Trophoblast cell (in vitro differentiated cells and primary cell): Measurements from ENCODE around the gene UBE2I.

Experiments used
- DNase-seq, 2 donors: peaks; one replicate each; pipeline ENCODE4 v3.0.0-alpha.2; 2016
- H2AFZ ChIP-seq: 2 replicates; pipeline ENCODE4 v1.6.1; 2013; ENCODE audit warnings: low read length, moderate library complexity, mild to moderate bottlenecking; ENCODE audit not compliant: insufficient read depth, poor library complexity
- H2AK5ac ChIP-seq: 2 replicates; pipeline ENCODE4 v1.6.1; 2013; ENCODE audit warnings: mild to moderate bottlenecking, low read length
- H2BK120ac ChIP-seq: 2 replicates; pipeline ENCODE4 v1.6.1; 2013; ENCODE audit warnings: low read length, mild to moderate bottlenecking, moderate library complexity; ENCODE audit not compliant: insufficient read depth, poor library complexity
- H2BK12ac ChIP-seq: 2 replicates; pipeline ENCODE4 v1.6.1; 2013; ENCODE audit warnings: mild to moderate bottlenecking, low read length, moderate library complexity
- H2BK5ac ChIP-seq: 2 replicates; pipeline ENCODE4 v1.6.1; 2013; ENCODE audit warnings: low read length, low read depth, moderate library complexity, mild to moderate bottlenecking; ENCODE audit not compliant: poor library complexity
- H3K14ac ChIP-seq: 2 replicates; pipeline ENCODE4 v1.6.1; 2013; ENCODE audit warnings: mild to moderate bottlenecking, low read length
- H3K18ac ChIP-seq: 2 replicates; pipeline ENCODE4 v1.6.1; 2013; ENCODE audit warnings: mild to moderate bottlenecking, low read length
- H3K23ac ChIP-seq: 2 replicates; pipeline ENCODE4 v1.6.1; 2013; ENCODE audit warnings: low read length
- H3K27ac ChIP-seq: 2 replicates; pipeline ENCODE4 v1.5.1; 2013; ENCODE audit warnings: low read depth, mild to moderate bottlenecking, inconsistent platforms, low read length, moderate library complexity
- H3K27me3 ChIP-seq: 2 replicates; pipeline ENCODE4 v1.6.1; 2013; ENCODE audit warnings: inconsistent platforms, mild to moderate bottlenecking, low read length, moderate library complexity; ENCODE audit not compliant: insufficient read depth
- H3K36me3 ChIP-seq, 2 experiments: 1 replicate in 1 of 2; 2 replicates in 1 of 2; pipeline ENCODE4 v1.6.1; 2013; ENCODE audit warnings: low read length in 2 of 2, mild to moderate bottlenecking in 2 of 2, moderate library complexity in 1 of 2; ENCODE audit not compliant: insufficient read depth in 2 of 2, control insufficient read depth in 1 of 2
- H3K4ac ChIP-seq: 2 replicates; pipeline ENCODE4 v1.6.1; 2013; ENCODE audit warnings: low read depth, mild to moderate bottlenecking, low read length, moderate library complexity
- H3K4me1 ChIP-seq, 2 experiments: 1 replicate in 1 of 2; 2 replicates in 1 of 2; pipeline ENCODE4 v1.6.1; 2013; ENCODE audit warnings: low read length in 2 of 2, mild to moderate bottlenecking in 2 of 2, moderate library complexity in 1 of 2; ENCODE audit not compliant: insufficient read depth in 2 of 2, control insufficient read depth in 1 of 2
- H3K4me2 ChIP-seq: 2 replicates; pipeline ENCODE4 v1.6.1; 2013; ENCODE audit warnings: inconsistent platforms, mild to moderate bottlenecking, low read length, moderate library complexity
- H3K4me3 ChIP-seq: 2 replicates; pipeline ENCODE4 v1.5.1; 2013; ENCODE audit warnings: mild to moderate bottlenecking, low read depth, low read length, inconsistent platforms
- H3K79me1 ChIP-seq: one replicate; pipeline ENCODE4 v1.6.1; 2013; ENCODE audit warnings: low read length
- H3K79me2 ChIP-seq: 2 replicates; pipeline ENCODE4 v1.6.1; 2013; ENCODE audit warnings: low read length, mild to moderate bottlenecking; ENCODE audit not compliant: control insufficient read depth, insufficient read depth, poor library complexity
- H3K9ac ChIP-seq: 2 replicates; pipeline ENCODE4 v1.6.1; 2013; ENCODE audit warnings: mild to moderate bottlenecking, low read length
- H3K9me3 ChIP-seq: 2 replicates; pipeline ENCODE4 v1.6.1; 2013; ENCODE audit warnings: low read depth, mild to moderate bottlenecking, control low read depth, inconsistent platforms, low read length; ENCODE audit not compliant: insufficient read depth
- H4K12ac ChIP-seq: 2 replicates; pipeline ENCODE4 v1.6.1; 2013; ENCODE audit warnings: low read depth, mild to moderate bottlenecking, low read length, moderate library complexity
- H4K8ac ChIP-seq: 2 replicates; pipeline ENCODE4 v1.6.1; 2013; ENCODE audit warnings: low read depth, mild to moderate bottlenecking, low read length, moderate library complexity
- H4K91ac ChIP-seq: one replicate; pipeline ENCODE4 v1.6.1; 2013; ENCODE audit warnings: low read depth, mild to moderate bottlenecking, low read length, moderate library complexity
- WGBS: extraction: QIAGEN DNeasy Blood & Tissue Kit; methylation state at CpG from one replicate; pipeline ENCODE4 v1.1.7; 2013; ENCODE audit warnings: missing lambda C conversion rate; ENCODE audit not compliant: insufficient read length, insufficient coverage; ENCODE audit errors: extremely low coverage; 5-methylcytosine and 5-hydroxymethylcytosine counted together

The UBE2I gene

GRCh38 chr16:1367486-1368174, 58.2 kb downstream of the UBE2I start:
- no peak overlapping the region for H3K27ac ChIP-seq
- no peak overlapping the region for H2BK5ac ChIP-seq
- H3K9ac ChIP-seq: no peak overlapping the region
- H3K14ac ChIP-seq: no peak overlapping the region
- no peak overlapping the region for H3K4me3 ChIP-seq
- no peaks in the 10 kb centered on the region for H3K79me1 ChIP-seq
- no peak overlapping the region for H3K23ac ChIP-seq
- H2BK12ac ChIP-seq: no peak overlapping the region
- no peak overlapping the region for H4K8ac ChIP-seq
- H2AK5ac ChIP-seq: no peak overlapping the region
- no peak overlapping the region for H4K12ac ChIP-seq
- H2BK120ac ChIP-seq: no peak overlapping the region
- H3K79me2 ChIP-seq: no peaks in the 10 kb centered on the region
- no peak overlapping the region for H4K91ac ChIP-seq
- no peak overlapping the region for H3K4me2 ChIP-seq
- peaks cover 55 to 56% of the 10 kb centered on the region in 2 experiments for H3K36me3 ChIP-seq
- no peak overlapping the region for H2AFZ ChIP-seq
- DNase-seq: no peak
- WGBS: no CpG with 5 or more reads among the region's 27 CpGs
- no peaks in the 10 kb centered on the region for H3K27me3 ChIP-seq
- no peak overlapping the region for H3K18ac ChIP-seq
- no peak overlapping the region for H3K4ac ChIP-seq
- H3K4me1 ChIP-seq: no peaks in the 10 kb centered on the region
- peaks cover 2% of the 10 kb centered on the region for H3K9me3 ChIP-seq

DNA sequence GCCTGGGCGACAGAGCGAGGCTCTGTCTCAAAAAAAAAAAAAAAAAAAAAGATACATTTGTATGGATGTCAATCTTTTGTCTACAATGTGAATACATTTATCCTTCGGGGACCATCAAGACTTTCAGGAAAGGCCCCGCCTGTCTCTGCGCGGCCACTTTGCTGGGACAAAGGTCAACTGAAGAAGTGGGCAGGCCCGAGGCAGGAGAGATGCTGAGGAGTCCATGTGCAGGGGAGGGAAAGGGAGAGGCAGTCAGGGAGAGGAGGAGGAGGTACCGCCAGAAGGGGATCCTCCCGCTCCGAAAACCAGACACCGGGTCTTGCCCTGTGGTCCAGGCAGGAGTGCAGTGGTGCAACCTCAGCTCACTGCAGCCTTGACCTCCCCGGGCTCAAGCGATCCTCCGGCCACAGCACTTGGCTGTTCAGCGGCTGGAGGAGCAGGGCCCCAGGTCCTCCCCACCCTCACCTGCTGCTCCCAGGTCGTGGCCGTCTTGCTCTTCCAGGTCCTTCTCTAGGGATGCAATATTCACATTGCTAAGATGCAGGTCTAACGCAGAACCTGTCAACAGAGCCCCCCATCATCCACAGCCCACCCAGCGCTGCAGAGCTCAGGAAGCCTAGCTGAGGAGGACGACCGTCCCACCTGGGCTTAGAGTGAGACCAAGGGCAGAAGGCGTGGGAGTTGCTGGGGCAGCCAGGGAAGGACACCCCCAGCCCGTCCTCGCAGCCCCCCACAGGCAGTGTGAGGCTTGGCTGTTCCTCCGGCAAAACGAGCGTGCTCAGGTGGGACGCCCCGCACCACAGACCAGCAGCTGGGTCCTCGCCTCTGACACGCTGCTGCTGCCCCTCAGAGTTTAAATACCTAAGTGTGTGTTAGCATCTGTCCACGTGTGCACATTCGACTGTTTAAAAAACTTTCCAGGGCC, 61.9 kb downstream of the UBE2I start:
- peaks cover 2% of the 10 kb centered on the region for H3K9me3 ChIP-seq
- H3K9ac ChIP-seq: no peak overlapping the region
- no peak overlapping the region for H3K27ac ChIP-seq
- no peak for DNase-seq
- H2AFZ ChIP-seq: no peak overlapping the region
- no peak overlapping the region for H3K14ac ChIP-seq
- peaks cover 47 to 52% of the 10 kb centered on the region in 2 experiments for H3K36me3 ChIP-seq
- H3K4me1 ChIP-seq: no peaks in the 10 kb centered on the region
- H2BK12ac ChIP-seq: no peak overlapping the region
- H4K91ac ChIP-seq: no peak overlapping the region
- no peaks in the 10 kb centered on the region for H3K79me1 ChIP-seq
- H3K18ac ChIP-seq: no peak overlapping the region
- H3K27me3 ChIP-seq: no peaks in the 10 kb centered on the region
- no peak overlapping the region for H3K4me2 ChIP-seq
- no peaks in the 10 kb centered on the region for H3K79me2 ChIP-seq
- no peak overlapping the region for H2BK120ac ChIP-seq
- H2BK5ac ChIP-seq: no peak overlapping the region
- no peak overlapping the region for H3K4ac ChIP-seq
- no peak overlapping the region for H3K4me3 ChIP-seq
- no CpG with 5 or more reads among the region's 33 CpGs for WGBS
- H2AK5ac ChIP-seq: no peak overlapping the region
- H4K8ac ChIP-seq: no peak overlapping the region
- H3K23ac ChIP-seq: no peak overlapping the region
- no peak overlapping the region for H4K12ac ChIP-seq

- H3K79me1 ChIP-seq: no peaks in the 10 kb centered on the region
- H3K36me3 ChIP-seq: peaks cover 39 to 43% of the 10 kb centered on the region in 2 experiments
- H4K91ac ChIP-seq: no peak overlapping the region
- H3K79me2 ChIP-seq: peaks cover 2% of the 10 kb centered on the region
- no CpG with 5 or more reads among the region's 21 CpGs for WGBS
- no peak overlapping the region for H2BK5ac ChIP-seq
- H4K12ac ChIP-seq: no peak overlapping the region
- H3K27me3 ChIP-seq: no peaks in the 10 kb centered on the region
- no peak overlapping the region for H2AK5ac ChIP-seq
- no peak overlapping the region for H3K14ac ChIP-seq
- no peak overlapping the region for H3K9ac ChIP-seq
- H3K4me1 ChIP-seq: peaks cover 0 to under 1% of the 10 kb centered on the region in 2 experiments
- no peak overlapping the region for H3K23ac ChIP-seq
- H3K4ac ChIP-seq: no peak overlapping the region
- H2BK120ac ChIP-seq: no peak overlapping the region
- H3K18ac ChIP-seq: no peak overlapping the region
- H3K9me3 ChIP-seq: peaks cover 4% of the 10 kb centered on the region
- H3K27ac ChIP-seq: no peak overlapping the region
- no peak for DNase-seq
- H3K4me2 ChIP-seq: no peak overlapping the region
- no peak overlapping the region for H2AFZ ChIP-seq
- H3K4me3 ChIP-seq: no peak overlapping the region
- no peak overlapping the region for H2BK12ac ChIP-seq
- H4K8ac ChIP-seq: no peak overlapping the region
Measured at GRCh38 chr16:1372292-1372950, 63.0 kb downstream of the UBE2I start.

DNA sequence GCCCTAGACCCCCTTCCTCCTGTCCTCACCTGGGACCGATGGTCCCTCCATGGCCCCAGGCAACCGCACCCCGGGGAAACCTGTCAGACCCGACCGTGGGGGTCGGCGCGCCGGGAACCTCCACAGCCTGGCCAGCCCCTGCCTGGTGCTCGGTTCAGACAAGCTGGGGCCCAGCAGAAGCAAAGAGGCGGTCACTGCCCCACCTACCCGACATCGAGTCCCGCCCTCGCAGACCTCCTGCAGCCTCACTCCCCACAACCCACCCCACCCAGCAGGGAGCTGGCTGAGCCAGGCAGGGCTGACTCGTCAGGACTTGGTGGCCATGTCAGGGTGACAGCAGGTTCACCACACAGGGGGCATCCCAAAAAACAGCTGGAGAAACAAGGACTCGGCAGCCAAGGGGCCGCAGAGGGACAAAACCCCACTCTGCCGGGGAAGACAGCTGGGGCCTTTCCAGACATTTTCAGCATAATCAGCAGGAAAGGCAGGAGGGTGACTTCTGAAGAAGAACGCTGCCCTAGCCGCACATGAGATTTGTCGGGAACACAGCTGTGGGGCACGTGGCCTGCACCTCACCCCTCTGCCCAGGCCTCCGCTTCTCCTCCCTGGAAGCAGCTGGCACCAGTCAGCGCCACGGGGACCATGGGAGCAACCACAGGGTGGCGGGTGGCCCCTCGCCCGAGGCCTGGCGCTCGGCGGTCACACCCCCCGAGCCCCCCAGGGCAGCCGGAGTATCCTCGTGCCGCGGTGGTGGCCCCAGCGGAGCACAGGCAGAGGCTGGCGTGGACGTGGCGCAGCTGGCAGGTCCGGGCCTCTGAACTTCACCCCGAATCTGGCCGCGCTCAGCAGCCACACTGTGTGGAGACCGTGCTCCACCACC, 65.2 kb downstream of the UBE2I start:
- Histone ChIP-seq H2BK5ac (no peak overlapping the region), H3K27me3 (no peaks in the 10 kb centered on the region), H3K9me3 (peaks cover 4% of the 10 kb centered on the region), H3K36me3 (peaks cover 32 to 36% of the 10 kb centered on the region in 2 experiments), H3K18ac (no peak overlapping the region), H4K8ac (no peak overlapping the region), H3K27ac (no peak overlapping the region), H3K14ac (no peak overlapping the region), H3K4me3 (no peak overlapping the region), H3K4ac (no peak overlapping the region), H4K12ac (no peak overlapping the region), H3K79me2 (peaks cover 17% of the 10 kb centered on the region), H2AFZ (no peak overlapping the region), H3K9ac (no peak overlapping the region), H4K91ac (no peak overlapping the region), H3K4me2 (no peak overlapping the region), H3K79me1 (peaks cover 10% of the 10 kb centered on the region), H2BK120ac (no peak overlapping the region), H3K23ac (no peak overlapping the region), H3K4me1 (peaks cover 9 to 12% of the 10 kb centered on the region in 2 experiments), H2AK5ac (no peak overlapping the region), H2BK12ac (no peak overlapping the region)
- WGBS: no CpG with 5 or more reads among the region's 46 CpGs
- no peak for DNase-seq
